ENCODE data around the gene ARHGEF38.

The ARHGEF38 gene

DNA sequence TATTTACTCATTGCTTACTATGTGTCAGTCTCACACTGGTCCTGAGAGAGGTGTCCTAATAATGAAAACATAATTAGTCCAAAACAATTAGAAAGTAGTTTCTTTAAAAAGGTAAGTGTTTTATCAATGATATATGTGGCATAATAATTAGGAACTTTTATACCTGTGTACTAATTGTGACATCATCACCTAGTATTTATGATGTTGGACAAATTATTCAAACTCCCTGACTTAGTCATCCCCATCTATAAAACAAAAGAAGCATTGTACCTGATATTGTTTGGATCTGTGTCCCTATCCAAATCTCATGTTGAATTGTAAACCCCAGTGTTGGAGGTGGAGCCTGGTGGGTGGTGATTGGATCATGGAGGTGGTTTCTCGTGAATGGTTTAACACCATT is 15.8 kb upstream of the ARHGEF38 start:
- POLR2A ChIA-PET = no interaction called here
- CTCF ChIA-PET = no interaction called here

DNA sequence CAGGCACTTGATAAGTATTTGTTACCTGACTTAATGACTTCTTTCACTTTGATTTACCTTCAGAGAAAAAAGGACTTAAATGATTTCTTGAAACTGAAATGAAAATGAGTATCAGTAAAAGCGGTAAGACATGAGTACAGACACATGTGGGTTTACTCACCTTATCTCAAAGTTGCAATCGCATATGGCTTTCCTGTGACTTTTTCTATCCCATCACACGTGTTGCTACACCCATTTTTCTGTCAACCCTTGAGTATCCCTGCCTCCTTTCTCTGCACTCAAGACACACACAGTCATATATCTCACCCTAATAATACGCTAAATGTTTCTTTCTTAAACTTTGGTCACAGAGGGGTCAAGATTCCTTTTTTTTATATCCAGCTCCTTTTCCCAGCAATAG is 11.0 kb upstream of the ARHGEF38 start:
- Histone ChIP-seq H3K9me3 (ENCODE audit: control insufficient read depth, insufficient read depth, low read depth, low read length) (no peaks in the 10 kb centered on the region), H3K27ac (ENCODE audit: extremely low read depth, low read depth, low read length) (no peak overlapping the region), H3K4me3 (ENCODE audit: low read depth, low read length) (no peak overlapping the region), H3K4me1 (ENCODE audit: control insufficient read depth, insufficient read depth, low read length) (peaks cover 2% of the 10 kb centered on the region; the same call in 1 of the 2 replicates), H3K36me3 (ENCODE audit: control insufficient read depth in 2 of 2, insufficient read depth in 1 of 2, low read length in 2 of 2) (no peaks in the 10 kb centered on the region)
- CTCF ChIA-PET = no interaction called here
- TF ChIP-seq ZNF302 (tag by site-specific recombination; IDR thresholded peaks at IDR 0.05; ENCODE audit: low read depth) (no peak), ZNF785 (tag by site-specific recombination; IDR thresholded peaks at IDR 0.05) (no peak), SCRT2 (tag by site-specific recombination; IDR thresholded peaks at IDR 0.05) (no peak), ZFP37 (tag by site-specific recombination; IDR thresholded peaks at IDR 0.05) (no peak), ZNF514 (tag by site-specific recombination; IDR thresholded peaks at IDR 0.05) (no peak), REPIN1 (tag by site-specific recombination; IDR thresholded peaks at IDR 0.05; ENCODE audit: low read depth) (no peak), ZNF292 (tag by site-specific recombination; IDR thresholded peaks at IDR 0.05; ENCODE audit: borderline replicate concordance, low read depth) (no peak)
- TF ChIP-seq, protein P1, sequence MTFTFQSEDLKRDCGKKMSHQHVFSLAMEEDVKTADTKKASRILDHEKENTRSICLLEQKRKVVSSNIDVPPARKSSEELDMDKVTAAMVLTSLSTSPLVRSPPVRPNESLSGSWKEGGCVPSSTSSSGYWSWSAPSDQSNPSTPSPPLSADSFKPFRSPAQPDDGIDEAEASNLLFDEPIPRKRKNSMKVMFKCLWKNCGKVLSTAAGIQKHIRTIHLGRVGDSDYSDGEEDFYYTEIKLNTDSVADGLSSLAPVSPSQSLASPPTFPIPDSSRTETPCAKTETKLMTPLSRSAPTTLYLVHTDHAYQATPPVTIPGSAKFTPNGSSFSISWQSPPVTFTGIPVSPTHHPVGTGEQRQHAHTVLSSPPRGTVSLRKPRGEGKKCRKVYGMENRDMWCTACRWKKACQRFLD (tag by site-specific recombination; IDR thresholded peaks at IDR 0.05) = no peak
- TF ChIP-seq, protein P2, sequence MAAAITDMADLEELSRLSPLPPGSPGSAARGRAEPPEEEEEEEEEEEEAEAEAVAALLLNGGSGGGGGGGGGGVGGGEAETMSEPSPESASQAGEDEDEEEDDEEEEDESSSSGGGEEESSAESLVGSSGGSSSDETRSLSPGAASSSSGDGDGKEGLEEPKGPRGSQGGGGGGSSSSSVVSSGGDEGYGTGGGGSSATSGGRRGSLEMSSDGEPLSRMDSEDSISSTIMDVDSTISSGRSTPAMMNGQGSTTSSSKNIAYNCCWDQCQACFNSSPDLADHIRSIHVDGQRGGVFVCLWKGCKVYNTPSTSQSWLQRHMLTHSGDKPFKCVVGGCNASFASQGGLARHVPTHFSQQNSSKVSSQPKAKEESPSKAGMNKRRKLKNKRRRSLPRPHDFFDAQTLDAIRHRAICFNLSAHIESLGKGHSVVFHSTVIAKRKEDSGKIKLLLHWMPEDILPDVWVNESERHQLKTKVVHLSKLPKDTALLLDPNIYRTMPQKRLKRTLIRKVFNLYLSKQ (tag by site-specific recombination; IDR thresholded peaks at IDR 0.05; ENCODE audit: borderline replicate concordance) = no peak
- POLR2A ChIA-PET = no interaction called here

More for the DNA sequence above, 15.8 kb upstream of the ARHGEF38 start:
- H3K27ac ChIP-seq (ENCODE audit: extremely low read depth, low read depth, low read length) = no peak overlapping the region
- no peak for TF ChIP-seq ZNF174 (tag by site-specific recombination; IDR thresholded peaks at IDR 0.05)
- TF ChIP-seq, protein P3, sequence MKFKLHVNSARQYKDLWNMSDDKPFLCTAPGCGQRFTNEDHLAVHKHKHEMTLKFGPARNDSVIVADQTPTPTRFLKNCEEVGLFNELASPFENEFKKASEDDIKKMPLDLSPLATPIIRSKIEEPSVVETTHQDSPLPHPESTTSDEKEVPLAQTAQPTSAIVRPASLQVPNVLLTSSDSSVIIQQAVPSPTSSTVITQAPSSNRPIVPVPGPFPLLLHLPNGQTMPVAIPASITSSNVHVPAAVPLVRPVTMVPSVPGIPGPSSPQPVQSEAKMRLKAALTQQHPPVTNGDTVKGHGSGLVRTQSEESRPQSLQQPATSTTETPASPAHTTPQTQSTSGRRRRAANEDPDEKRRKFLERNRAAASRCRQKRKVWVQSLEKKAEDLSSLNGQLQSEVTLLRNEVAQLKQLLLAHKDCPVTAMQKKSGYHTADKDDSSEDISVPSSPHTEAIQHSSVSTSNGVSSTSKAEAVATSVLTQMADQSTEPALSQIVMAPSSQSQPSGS (tag by site-specific recombination; IDR thresholded peaks at IDR 0.05; ENCODE audit: low read depth) = 0 out of 2 replicates have a peak, but pooled peaks have one; percentile 13
- no peaks in the 10 kb centered on the region for H3K4me1 ChIP-seq (ENCODE audit: control insufficient read depth, insufficient read depth, low read length)
- H3K4me3 ChIP-seq (ENCODE audit: low read depth, low read length) = no peak overlapping the region
- H3K9me3 ChIP-seq (ENCODE audit: control insufficient read depth, insufficient read depth, low read depth, low read length) = no peaks in the 10 kb centered on the region
- H3K36me3 ChIP-seq (ENCODE audit: control insufficient read depth in 2 of 2, insufficient read depth in 1 of 2, low read length in 2 of 2) = no peaks in the 10 kb centered on the region

DNA sequence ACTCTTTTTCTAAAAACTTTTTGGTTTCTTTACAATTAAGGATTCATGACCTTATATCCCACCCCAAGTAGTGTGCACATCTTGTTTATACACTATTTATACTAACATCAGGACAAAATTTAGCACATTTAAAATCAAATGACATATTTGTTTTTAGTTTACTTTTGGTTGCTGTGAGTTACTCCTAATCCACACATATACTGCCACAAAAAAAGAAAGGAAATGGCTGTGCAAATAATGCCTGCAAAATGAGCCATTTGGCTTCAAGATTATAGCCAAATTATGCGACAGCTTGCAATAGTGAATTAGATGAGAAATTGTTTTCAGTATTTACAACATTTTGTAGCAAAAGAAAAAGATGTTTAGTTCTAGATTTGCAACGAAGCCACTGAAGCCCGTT is 10.4 kb upstream of the ARHGEF38 start:
- Histone ChIP-seq H3K9me3 (ENCODE audit: control insufficient read depth, insufficient read depth, low read depth, low read length) (no peaks in the 10 kb centered on the region), H3K36me3 (ENCODE audit: control insufficient read depth in 2 of 2, insufficient read depth in 1 of 2, low read length in 2 of 2) (no peaks in the 10 kb centered on the region), H3K4me1 (ENCODE audit: control insufficient read depth, insufficient read depth, low read length) (peaks cover 2% of the 10 kb centered on the region; the same call in 1 of the 2 replicates), H3K27ac (ENCODE audit: extremely low read depth, low read depth, low read length) (no peak overlapping the region), H3K4me3 (ENCODE audit: low read depth, low read length) (no peak overlapping the region)
- ChIA-PET CTCF (interaction anchor here (0.7 to 0.9 kb wide), 2 partner anchors 21 to 374 kb away, joined by 3 to 4 read pairs; no protein-coding TSS in a partner anchor), POLR2A (no interaction called here)
- TF ChIP-seq ZNF239 (tag by site-specific recombination; IDR thresholded peaks at IDR 0.05) = no peak
- no peak for TF ChIP-seq ZNF560 (tag by site-specific recombination; IDR thresholded peaks at IDR 0.05; ENCODE audit: borderline replicate concordance)
- TF ChIP-seq, protein P4, sequence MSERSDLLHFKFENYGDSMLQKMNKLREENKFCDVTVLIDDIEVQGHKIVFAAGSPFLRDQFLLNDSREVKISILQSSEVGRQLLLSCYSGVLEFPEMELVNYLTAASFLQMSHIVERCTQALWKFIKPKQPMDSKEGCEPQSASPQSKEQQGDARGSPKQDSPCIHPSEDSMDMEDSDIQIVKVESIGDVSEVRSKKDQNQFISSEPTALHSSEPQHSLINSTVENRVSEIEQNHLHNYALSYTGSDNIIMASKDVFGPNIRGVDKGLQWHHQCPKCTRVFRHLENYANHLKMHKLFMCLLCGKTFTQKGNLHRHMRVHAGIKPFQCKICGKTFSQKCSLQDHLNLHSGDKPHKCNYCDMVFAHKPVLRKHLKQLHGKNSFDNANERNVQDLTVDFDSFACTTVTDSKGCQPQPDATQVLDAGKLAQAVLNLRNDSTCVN (tag by site-specific recombination; optimal IDR thresholded peaks at IDR 0.05) = no peak
- TF ChIP-seq ZSCAN23 (tag by site-specific recombination; IDR thresholded peaks at IDR 0.05) = no peak
- TF ChIP-seq, protein P5, sequence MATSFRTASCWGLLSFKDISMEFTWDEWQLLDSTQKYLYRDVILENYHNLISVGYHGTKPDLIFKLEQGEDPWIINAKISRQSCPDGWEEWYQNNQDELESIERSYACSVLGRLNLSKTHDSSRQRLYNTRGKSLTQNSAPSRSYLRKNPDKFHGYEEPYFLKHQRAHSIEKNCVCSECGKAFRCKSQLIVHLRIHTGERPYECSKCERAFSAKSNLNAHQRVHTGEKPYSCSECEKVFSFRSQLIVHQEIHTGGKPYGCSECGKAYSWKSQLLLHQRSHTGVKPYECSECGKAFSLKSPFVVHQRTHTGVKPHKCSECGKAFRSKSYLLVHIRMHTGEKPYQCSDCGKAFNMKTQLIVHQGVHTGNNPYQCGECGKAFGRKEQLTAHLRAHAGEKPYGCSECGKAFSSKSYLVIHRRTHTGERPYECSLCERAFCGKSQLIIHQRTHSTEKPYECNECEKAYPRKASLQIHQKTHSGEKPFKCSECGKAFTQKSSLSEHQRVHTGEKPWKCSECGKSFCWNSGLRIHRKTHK (tag by site-specific recombination; IDR thresholded peaks at IDR 0.05) = no peak
- TF ChIP-seq HOXC10 (CRISPR knock-in tag; IDR thresholded peaks at IDR 0.05) = no peak
- TF ChIP-seq, protein P1 (tag by site-specific recombination; IDR thresholded peaks at IDR 0.05) = no peak
- TF ChIP-seq ZNF311 (tag by site-specific recombination; IDR thresholded peaks at IDR 0.05; ENCODE audit: borderline replicate concordance) = no peak
- no peak for TF ChIP-seq ZNF785 (tag by site-specific recombination; IDR thresholded peaks at IDR 0.05)
- TF ChIP-seq BCL11A (tag by site-specific recombination; IDR thresholded peaks at IDR 0.05; ENCODE audit: low read depth) = no peak
- no peak for TF ChIP-seq ZFP69B (tag by site-specific recombination; IDR thresholded peaks at IDR 0.05)
- TF ChIP-seq RBAK (tag by site-specific recombination; IDR thresholded peaks at IDR 0.05) = no peak

Data from HEK293 (cell line).